ENCODE results near the gene RERE. TPM values are rescaled to one million over a fixed set of nuclear protein-coding genes. Genes with fewer than 3 reads are reported as not detected.
A peak's percentile ranks its signal among the peaks of the same experiment; 100 is the strongest.

The RERE gene
- total RNA-seq, 2 donors from 2014 or later, result 144 to 174 TPM

GRCh38 chr1:8496473-8496872 lies 321.0 kb downstream of the RERE start:
- TF ChIP-seq, protein P1, sequence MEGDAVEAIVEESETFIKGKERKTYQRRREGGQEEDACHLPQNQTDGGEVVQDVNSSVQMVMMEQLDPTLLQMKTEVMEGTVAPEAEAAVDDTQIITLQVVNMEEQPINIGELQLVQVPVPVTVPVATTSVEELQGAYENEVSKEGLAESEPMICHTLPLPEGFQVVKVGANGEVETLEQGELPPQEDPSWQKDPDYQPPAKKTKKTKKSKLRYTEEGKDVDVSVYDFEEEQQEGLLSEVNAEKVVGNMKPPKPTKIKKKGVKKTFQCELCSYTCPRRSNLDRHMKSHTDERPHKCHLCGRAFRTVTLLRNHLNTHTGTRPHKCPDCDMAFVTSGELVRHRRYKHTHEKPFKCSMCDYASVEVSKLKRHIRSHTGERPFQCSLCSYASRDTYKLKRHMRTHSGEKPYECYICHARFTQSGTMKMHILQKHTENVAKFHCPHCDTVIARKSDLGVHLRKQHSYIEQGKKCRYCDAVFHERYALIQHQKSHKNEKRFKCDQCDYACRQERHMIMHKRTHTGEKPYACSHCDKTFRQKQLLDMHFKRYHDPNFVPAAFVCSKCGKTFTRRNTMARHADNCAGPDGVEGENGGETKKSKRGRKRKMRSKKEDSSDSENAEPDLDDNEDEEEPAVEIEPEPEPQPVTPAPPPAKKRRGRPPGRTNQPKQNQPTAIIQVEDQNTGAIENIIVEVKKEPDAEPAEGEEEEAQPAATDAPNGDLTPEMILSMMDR (IDR thresholded peaks at IDR 0.05), result no peak
- Histone ChIP-seq H3K9me3 (no peaks in the 10 kb centered on the region), H3K4me3 (no peak overlapping the region), H3K36me3 (peaks cover 8% of the 10 kb centered on the region), H3K27ac (peak overlapping the region; percentile 5 to 68), H3K4me1 (ENCODE audit: control insufficient read depth in 1 of 2, low read depth in 2 of 2) (peaks cover 15 to 18% of the 10 kb centered on the region in 2 donors), H3K27me3 (replicated peaks; ENCODE audit: insufficient read depth) (no peaks in the 10 kb centered on the region)
- ATAC-seq (ENCODE audit: insufficient number of reproducible peaks, low FRiP score, low read depth) (no peak), DNase-seq (ENCODE audit: low spot score) (no peak)

- Histone ChIP-seq H3K27ac (no peak overlapping the region), H3K9me3 (no peaks in the 10 kb centered on the region), H3K36me3 (peaks cover 8% of the 10 kb centered on the region), H3K4me3 (no peak overlapping the region), H3K4me1 (ENCODE audit: control insufficient read depth in 1 of 2, low read depth in 2 of 2) (peaks cover 15 to 18% of the 10 kb centered on the region in 2 donors), H3K27me3 (replicated peaks; ENCODE audit: insufficient read depth) (no peaks in the 10 kb centered on the region)
- no peak for DNase-seq (ENCODE audit: low spot score)
- TF ChIP-seq, protein P1 (IDR thresholded peaks at IDR 0.05), result no peak
- ATAC-seq (ENCODE audit: insufficient number of reproducible peaks, low FRiP score, low read depth), result no peak
Observed at GRCh38 chr1:8495928-8496401, 321.5 kb downstream of the RERE start.

- H3K27ac ChIP-seq, result no peak overlapping the region
- ATAC-seq (ENCODE audit: insufficient number of reproducible peaks, low FRiP score, low read depth) (no peak), DNase-seq (ENCODE audit: low spot score) (no peak)
- TF ChIP-seq, protein P1 (IDR thresholded peaks at IDR 0.05), result no peak
- H3K9me3 ChIP-seq, result no peaks in the 10 kb centered on the region
- no peak overlapping the region for H3K4me3 ChIP-seq
- peaks cover 8% of the 10 kb centered on the region for H3K36me3 ChIP-seq
- peaks cover 15 to 18% of the 10 kb centered on the region in 2 donors for H3K4me1 ChIP-seq (ENCODE audit: control insufficient read depth in 1 of 2, low read depth in 2 of 2)
- H3K27me3 ChIP-seq (replicated peaks; ENCODE audit: insufficient read depth), result no peaks in the 10 kb centered on the region
Observed at GRCh38 chr1:8494681-8495080, 322.8 kb downstream of the RERE start.

DNA sequence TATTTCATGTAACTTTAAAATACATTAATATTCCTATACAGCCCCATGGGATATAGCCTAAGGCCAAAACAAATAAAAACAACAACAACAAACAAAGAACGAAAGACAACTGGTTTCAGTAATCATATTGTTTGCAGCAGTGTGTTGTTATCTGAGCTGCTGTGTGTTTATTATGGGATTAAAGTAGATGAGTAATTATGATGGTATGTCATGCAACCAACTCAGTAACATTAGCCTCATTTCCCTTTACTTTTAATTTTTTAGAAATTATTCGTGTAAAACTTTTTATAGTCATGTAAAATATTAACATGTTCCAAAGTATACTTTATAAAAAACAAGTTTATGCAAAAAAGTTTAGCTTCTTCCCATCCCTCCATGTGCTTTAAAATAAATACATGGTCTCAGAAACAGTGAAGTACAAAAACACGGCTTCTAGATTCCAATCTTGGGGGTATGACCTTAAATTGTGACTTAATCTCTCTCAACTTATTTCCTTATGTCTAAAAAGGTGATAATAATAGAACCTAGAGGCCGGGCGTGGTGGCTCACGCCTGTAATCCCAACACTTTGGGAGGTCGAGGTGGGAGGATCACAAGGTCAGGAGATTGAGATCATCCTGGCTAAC lies 323.4 kb downstream of the RERE start:
- ATAC-seq (ENCODE audit: insufficient number of reproducible peaks, low FRiP score, low read depth) (no peak), DNase-seq (ENCODE audit: low spot score) (no peak)
- TF ChIP-seq, protein P1 (IDR thresholded peaks at IDR 0.05), result no peak
- peaks cover 8% of the 10 kb centered on the region for H3K36me3 ChIP-seq
- no peaks in the 10 kb centered on the region for H3K27me3 ChIP-seq (replicated peaks; ENCODE audit: insufficient read depth)
- H3K4me3 ChIP-seq, result no peak overlapping the region
- H3K27ac ChIP-seq, result no peak overlapping the region
- H3K9me3 ChIP-seq, result no peaks in the 10 kb centered on the region
- H3K4me1 ChIP-seq (ENCODE audit: control insufficient read depth in 1 of 2, low read depth in 2 of 2), result peaks cover 15 to 18% of the 10 kb centered on the region in 2 donors

DNA sequence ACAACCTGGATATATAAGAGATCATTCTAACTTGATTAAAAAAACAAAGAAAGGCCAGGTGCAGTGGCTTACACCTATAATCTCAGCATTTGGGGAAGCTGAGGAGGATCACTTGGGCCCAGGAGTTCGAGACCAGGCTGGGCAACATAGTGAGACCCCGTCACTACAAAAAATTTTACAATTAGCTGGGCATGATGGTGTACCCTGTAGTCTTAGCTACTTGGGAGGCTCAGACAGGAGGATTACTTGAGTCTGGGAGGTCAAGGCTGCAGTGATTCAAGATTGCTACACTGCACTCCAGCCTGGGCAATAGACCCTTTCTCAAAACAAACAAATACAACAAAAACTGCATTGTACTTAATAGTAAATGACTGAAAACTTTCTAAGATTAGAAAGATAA lies 330.2 kb downstream of the RERE start:
- Histone ChIP-seq H3K27ac (no peak overlapping the region), H3K27me3 (replicated peaks; ENCODE audit: insufficient read depth) (no peaks in the 10 kb centered on the region), H3K4me1 (ENCODE audit: control insufficient read depth in 1 of 2, low read depth in 2 of 2) (no peaks in the 10 kb centered on the region), H3K4me3 (no peak overlapping the region), H3K36me3 (no peaks in the 10 kb centered on the region), H3K9me3 (no peaks in the 10 kb centered on the region)
- DNase-seq (ENCODE audit: low spot score), result no peak
- ATAC-seq (ENCODE audit: insufficient number of reproducible peaks, low FRiP score, low read depth), result no peak
- TF ChIP-seq, protein P1 (IDR thresholded peaks at IDR 0.05), result no peak
